NOMO-1 treated with DMSO at 0.1 percent for 48 hours (cell line): ENCODE measurements around the gene MOXD1.

ENCODE experiments used
- DNase-seq: peaks from one replicate; lab custom pipeline; 2025; ENCODE audit not compliant: unreplicated experiment; lab: John Stamatoyannopoulos, UW

The MOXD1 gene

GRCh38 chr6:132246632-132247270 is 154.5 kb downstream of the MOXD1 start:
- no peak for DNase-seq

- DNase-seq: no peak
Measured at GRCh38 chr6:132246120-132246617, 155.1 kb downstream of the MOXD1 start.
